Right atrium auricular region (tissue), 2 donors: Measurements from ENCODE around the gene PA2G4. TPM values are rescaled to one million over a fixed set of nuclear protein-coding genes. Genes with fewer than 3 reads are reported as not detected.

ENCODE experiments used
- DNase-seq: peaks from one replicate; pipeline ENCODE4 v3.0.0-alpha.2; 2019; ENCODE audit warnings: low spot score
- H3K27ac ChIP-seq, 2 donors: fragments of 200-600 bp; sonication (generic); 1 replicate in 1 of 2; 2 replicates in 1 of 2; pipeline ENCODE4 v1.5.1; 2016 to 2019
- H3K27me3 ChIP-seq, 2 donors: fragments of 200-600 bp; sonication (generic); one replicate each; pipeline versions ENCODE4 v1.5.1 to v1.6.0; 2017 to 2019
- H3K36me3 ChIP-seq: fragments of 200-600 bp; sonication (generic); one replicate; pipeline ENCODE4 v1.5.1; 2016
- H3K4me1 ChIP-seq, 2 donors: fragments of 200-600 bp; sonication (generic); one replicate each; pipeline versions ENCODE4 v1.5.1 to v1.6.0; 2017 to 2019
- H3K4me3 ChIP-seq, 2 donors: fragments of 200-600 bp; sonication (generic); 1 replicate in 1 of 2; 2 replicates in 1 of 2; pipeline ENCODE4 v1.5.1; 2017 to 2019; ENCODE audit warnings: mild to moderate bottlenecking in 1 of 2, moderate library complexity in 1 of 2
- H3K9me3 ChIP-seq, 2 donors: fragments of 200-600 bp; sonication (generic); one replicate each; pipeline ENCODE4 v1.5.1; 2019
- CTCF ChIP-seq, 2 donors: fragments of 200-600 bp; sonication (generic); IDR thresholded peaks; one replicate each; pipeline ENCODE4 v1.5.1; 2019; ENCODE audit warnings: antibody characterized with exemption in 2 of 2
- total RNA-seq, 2 donors: library from RNA; depleted of rRNA; stranded (reverse); fragments of >200 nt; gene quantifications; one replicate each; pipeline ENCODE4 v1.1.0, GENCODE V29; 2016

PA2G4 gene
- total RNA-seq, 2 donors from 2014 or later = 91.4 to 116 TPM

DNA sequence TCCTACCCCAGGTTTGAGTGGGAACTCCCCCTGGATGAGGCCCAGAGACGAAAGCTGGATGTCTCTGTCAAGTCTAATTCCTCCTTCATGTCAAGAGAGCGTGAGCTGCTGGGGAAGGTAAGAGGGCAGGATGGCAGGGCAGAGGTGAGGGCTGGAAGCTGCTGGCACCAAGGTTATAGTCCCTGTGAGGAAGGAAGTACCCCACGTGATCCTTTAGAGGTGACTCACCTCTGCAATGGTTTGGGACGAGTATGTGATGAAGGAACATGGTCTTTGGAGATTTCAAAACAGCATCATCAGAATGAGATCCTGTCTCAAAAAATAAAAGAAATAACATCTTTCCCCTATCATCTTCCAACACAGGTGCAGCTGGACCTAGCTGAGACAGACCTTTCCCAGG is 38.9 kb downstream of the PA2G4 start:
- Histone ChIP-seq H3K4me3 (no peak overlapping the region), H3K9me3 (no peaks in the 10 kb centered on the region), H3K27me3 (no peaks in the 10 kb centered on the region), H3K4me1 (peaks cover 0 to 18% of the 10 kb centered on the region in 2 donors), H3K27ac (peak overlapping the region; percentile 67 to 74), H3K36me3 (peaks cover 64% of the 10 kb centered on the region)
- no peak for DNase-seq
- TF ChIP-seq CTCF (IDR thresholded peaks at IDR 0.05) = no peak

DNA sequence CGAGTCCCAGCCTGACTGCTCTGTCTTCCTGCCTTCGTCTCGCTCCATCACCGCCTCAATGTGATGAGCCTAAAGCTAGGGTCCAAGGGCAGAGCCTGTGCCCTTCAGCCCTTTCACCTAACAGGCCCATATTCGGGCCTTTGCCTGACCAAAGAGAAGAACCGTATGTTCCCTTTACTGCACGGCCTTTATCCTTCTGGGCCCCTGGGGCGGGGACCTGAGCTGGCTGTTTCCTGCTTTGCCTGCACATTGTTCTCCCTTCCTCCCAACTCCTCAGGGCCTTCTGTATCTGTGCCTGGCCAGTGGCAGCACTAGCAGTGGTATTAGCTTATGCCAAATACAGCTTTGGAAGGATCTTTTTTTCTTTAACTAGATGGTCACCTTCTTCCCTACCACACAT is 39.5 kb downstream of the PA2G4 start:
- peaks cover 58% of the 10 kb centered on the region for H3K36me3 ChIP-seq
- peaks cover 0 to 18% of the 10 kb centered on the region in 2 donors for H3K4me1 ChIP-seq
- no peaks in the 10 kb centered on the region for H3K9me3 ChIP-seq
- no peaks in the 10 kb centered on the region for H3K27me3 ChIP-seq
- no peak overlapping the region for H3K4me3 ChIP-seq
- DNase-seq = no peak
- TF ChIP-seq CTCF (IDR thresholded peaks at IDR 0.05) = no peak
- H3K27ac ChIP-seq = peak overlapping the region; percentile 67 to 74

DNA sequence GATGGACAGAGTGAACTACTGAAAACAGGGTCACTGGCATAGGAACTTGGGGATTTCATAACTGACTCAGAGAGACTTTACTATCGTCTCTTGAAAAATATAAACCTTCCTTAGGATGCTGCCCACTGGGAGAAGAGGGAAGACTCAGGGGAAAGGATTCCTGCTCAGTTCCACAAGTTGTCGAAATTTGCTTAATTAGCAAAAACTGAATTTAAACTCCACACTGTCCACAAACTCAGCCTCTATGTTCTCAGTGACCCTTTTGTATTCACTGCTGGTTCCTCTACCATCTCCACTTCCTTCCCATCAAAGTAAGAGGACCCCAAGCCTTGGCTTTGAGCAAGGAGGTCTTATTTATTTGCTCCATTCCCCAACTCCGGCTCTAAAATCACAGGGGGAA is 40.9 kb downstream of the PA2G4 start:
- Histone ChIP-seq H3K27ac (peak overlapping the region; percentile 59 to 74), H3K27me3 (no peaks in the 10 kb centered on the region), H3K4me1 (peaks cover 0 to 18% of the 10 kb centered on the region in 2 donors), H3K36me3 (peaks cover 44% of the 10 kb centered on the region), H3K9me3 (no peaks in the 10 kb centered on the region), H3K4me3 (no peak overlapping the region)
- DNase-seq = no peak
- TF ChIP-seq CTCF (IDR thresholded peaks at IDR 0.05) = no peak

DNA sequence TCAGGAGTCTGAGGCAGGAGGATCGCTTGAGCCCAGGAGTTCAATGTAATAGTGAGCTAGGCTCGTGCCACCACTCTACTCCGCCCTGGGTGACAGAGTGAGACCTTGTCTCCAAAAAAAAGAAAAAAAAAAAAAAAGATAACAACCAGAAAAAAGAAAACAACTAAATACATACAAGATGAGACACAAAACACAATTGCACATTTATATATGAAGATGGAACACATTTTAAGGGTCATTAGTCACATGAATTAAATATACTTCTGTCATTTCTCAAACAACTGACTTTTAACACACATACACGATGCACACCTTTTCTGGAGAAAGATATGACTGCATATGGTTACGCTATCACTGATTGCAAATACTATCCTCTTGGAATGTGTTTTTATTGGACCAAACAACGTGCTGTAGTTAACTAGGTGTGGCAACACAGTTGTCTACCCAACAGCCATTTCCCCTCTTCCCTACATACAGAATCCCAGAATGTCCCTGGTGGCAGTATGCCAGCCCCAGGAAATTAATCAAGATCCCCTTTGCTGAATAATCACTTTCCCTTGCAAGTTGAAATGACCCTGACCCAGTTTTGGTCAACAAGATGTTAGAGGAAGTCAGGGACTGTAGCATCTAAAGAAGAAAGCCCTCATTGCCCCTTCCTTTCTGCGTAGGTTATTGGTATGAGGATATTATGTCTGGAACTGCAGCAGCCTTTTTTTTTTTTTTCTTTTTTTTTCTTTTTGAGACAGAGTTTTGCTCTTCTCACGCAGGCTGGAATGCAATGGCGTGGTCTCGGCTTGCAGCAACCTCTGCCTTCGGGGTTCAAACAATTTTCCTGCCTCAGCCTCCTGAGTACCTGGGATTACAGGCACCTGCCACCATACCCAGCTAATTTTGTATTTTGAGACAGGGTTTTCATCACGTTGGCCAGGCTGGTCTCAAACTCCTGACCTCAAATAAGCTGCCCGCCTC is 42.4 kb downstream of the PA2G4 start:
- Histone ChIP-seq H3K9me3 (no peaks in the 10 kb centered on the region), H3K36me3 (peaks cover 33% of the 10 kb centered on the region), H3K4me3 (no peak overlapping the region), H3K27ac (peak overlapping the region; percentile 11 to 22), H3K27me3 (no peaks in the 10 kb centered on the region), H3K4me1 (peaks cover 0 to 25% of the 10 kb centered on the region in 2 donors)
- TF ChIP-seq CTCF (IDR thresholded peaks at IDR 0.05) = no peak
- no peak for DNase-seq

DNA sequence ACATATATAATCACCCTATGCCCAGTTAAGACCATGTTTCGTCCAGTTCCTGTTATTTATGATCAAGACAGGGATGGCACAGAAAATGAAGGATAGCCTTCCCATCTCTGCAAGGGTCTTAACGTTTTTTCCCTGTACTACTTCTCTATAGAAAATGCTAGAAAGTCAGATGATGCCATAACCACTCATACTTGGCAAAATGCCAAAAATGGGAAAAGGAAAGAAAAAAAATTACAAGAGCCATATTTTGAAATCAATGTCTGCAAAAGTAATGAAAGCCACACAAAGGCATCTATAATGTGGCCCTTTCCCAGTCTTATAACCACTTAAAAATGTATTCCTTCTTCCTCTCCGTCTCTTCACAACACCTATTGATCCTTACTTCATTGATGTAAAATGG is 46.2 kb downstream of the PA2G4 start:
- no peak for DNase-seq
- no peak overlapping the region for H3K27ac ChIP-seq
- no peak for TF ChIP-seq CTCF (IDR thresholded peaks at IDR 0.05)
- no peaks in the 10 kb centered on the region for H3K36me3 ChIP-seq
- no peaks in the 10 kb centered on the region for H3K9me3 ChIP-seq
- H3K4me1 ChIP-seq = peaks cover 0 to 32% of the 10 kb centered on the region in 2 donors
- no peaks in the 10 kb centered on the region for H3K27me3 ChIP-seq
- H3K4me3 ChIP-seq = no peak overlapping the region
